Fibroblast of villous mesenchyme (primary cell): ENCODE data around the gene XPO1. TPM values are rescaled to one million over a fixed set of nuclear protein-coding genes. Genes with fewer than 3 reads are reported as not detected.
"Not testable (repeated sequence)": the region's sequence is repeated elsewhere in the genome, so short reads cannot be mapped to it uniquely, and the experiment has no call there.

ENCODE experiments used
- DNase-seq: peaks from one replicate; pipeline ENCODE4 v3.0.0-alpha.2; 2010; ENCODE audit warnings: low read depth
- H3K4me3 ChIP-seq: 2 replicates; pipeline ENCODE4 v1.5.1; 2011; ENCODE audit warnings: low read depth, mild to moderate bottlenecking, low read length
- total RNA-seq: library from RNA; depleted of rRNA; stranded (reverse); fragments of >200 nt; gene quantifications from 2 replicates; pipeline ENCODE4 v1.2.3, GENCODE V29; 2012
- TF ChIP-seq, protein P1 (sequence below): IDR thresholded peaks from 2 replicates; pipeline ENCODE4 v1.5.1; 2012; ENCODE audit warnings: low read depth, mild to moderate bottlenecking, low read length; ENCODE audit not compliant: insufficient read depth

XPO1 gene
- total RNA-seq, 1 donor, result 282 TPM

DNA sequence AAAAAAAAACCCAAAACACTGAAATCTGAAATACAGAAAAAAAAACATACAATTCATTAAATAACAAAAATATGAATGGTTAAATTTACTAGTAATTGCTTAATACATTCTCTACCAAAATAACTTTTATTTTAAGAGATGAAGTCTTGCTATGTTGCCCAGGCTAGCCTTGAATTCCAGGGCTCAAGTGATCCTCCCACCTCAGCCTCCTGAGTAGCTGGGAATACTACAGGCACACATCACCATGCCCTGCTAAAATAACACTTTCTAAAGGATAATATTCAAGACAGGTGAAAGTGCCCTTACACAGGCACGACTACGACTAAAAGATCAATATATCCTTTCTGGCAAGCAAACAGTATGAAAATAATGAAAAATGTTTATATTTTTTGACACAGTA lies 76.8 kb downstream of the XPO1 start:
- TF ChIP-seq, protein P1, sequence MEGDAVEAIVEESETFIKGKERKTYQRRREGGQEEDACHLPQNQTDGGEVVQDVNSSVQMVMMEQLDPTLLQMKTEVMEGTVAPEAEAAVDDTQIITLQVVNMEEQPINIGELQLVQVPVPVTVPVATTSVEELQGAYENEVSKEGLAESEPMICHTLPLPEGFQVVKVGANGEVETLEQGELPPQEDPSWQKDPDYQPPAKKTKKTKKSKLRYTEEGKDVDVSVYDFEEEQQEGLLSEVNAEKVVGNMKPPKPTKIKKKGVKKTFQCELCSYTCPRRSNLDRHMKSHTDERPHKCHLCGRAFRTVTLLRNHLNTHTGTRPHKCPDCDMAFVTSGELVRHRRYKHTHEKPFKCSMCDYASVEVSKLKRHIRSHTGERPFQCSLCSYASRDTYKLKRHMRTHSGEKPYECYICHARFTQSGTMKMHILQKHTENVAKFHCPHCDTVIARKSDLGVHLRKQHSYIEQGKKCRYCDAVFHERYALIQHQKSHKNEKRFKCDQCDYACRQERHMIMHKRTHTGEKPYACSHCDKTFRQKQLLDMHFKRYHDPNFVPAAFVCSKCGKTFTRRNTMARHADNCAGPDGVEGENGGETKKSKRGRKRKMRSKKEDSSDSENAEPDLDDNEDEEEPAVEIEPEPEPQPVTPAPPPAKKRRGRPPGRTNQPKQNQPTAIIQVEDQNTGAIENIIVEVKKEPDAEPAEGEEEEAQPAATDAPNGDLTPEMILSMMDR, result no peak
- no peak for DNase-seq
- no peak overlapping the region for H3K4me3 ChIP-seq

DNA sequence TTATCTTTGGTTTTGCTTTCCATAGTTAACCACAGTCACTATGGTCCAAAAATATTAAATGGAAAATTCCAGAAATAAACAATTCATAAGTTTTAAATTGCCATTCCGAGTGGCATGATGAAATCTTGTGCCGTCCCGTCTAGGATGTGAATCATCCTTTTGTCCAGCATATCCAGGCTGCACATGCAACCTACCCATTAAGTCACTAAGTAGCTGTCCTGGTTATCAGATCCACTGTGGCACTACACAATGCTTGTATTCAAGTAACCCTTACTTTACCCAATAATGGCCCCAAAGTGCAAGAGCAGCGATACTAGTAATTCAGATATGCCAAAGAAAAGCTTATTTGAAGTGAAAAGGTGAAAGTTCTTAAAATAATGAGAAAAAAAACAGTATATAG lies 78.0 kb downstream of the XPO1 start:
- DNase-seq, result peak; percentile 87
- TF ChIP-seq, protein P1, result no peak
- H3K4me3 ChIP-seq, result no peak overlapping the region

DNA sequence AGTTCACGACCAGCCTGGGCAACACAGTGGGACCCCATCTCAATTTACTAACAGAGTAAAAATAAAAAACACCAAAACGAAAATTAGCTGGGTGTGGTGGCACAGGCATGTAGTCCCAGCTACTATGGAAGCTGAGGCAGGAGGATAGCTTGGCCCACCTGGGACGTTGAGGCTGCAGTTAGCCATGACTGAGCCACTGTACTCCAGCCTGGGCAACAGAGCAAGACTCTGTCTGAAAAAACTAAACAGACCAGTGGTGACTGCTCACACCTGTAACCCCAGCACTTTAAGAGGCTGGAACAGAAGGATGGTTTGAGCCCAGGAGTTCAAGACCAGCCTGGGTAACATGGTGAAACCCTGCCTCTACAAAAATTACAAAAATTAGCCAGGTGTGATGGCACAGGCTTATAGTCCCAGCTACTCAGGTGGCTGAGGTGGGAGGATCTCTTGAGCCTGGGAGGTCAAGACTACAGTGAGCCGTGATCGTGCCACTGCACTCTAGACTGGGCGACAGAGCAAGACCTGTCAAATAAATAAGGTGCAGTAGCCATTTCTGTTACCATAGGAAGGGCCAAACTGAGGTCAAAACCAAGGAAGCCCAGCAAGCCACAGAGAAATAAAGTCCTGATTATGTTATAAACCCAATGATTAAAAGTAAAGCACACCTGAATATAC lies 81.3 kb downstream of the XPO1 start:
- TF ChIP-seq, protein P1, result no peak
- no peak for DNase-seq
- no peak overlapping the region for H3K4me3 ChIP-seq

DNA sequence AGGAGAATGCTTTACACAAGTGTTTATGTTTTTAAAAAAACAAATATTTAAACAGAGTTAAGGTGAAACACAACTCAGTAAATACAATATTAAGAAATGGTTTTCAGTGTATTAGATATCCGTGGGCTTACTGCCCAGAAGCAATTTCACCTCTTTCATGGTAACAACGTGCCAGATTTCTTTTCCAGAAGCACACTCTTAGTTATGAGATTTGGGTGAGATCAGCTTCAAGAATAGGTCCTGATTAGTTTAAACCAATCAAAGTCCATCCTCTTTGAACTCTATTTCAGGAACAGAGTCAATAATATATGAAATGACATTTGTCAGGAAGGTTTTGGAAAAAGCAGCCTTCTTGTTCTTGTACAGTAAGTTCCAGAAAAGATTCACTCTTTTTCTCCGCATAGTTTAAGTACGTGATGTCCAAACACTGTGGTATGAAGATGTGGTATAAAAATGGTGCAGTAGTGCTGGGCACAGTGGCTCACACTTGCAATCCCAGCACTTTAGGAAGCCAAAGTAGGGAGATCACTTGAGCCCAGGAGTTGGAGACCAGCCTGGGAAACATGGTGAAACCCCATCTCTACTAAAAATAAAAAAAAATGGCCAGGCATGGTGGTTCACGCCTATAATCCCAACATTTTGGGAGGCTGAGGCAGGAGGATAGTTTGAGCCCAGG lies 81.9 kb downstream of the XPO1 start:
- DNase-seq, result no peak
- TF ChIP-seq, protein P1, result no peak
- no peak overlapping the region for H3K4me3 ChIP-seq

DNA sequence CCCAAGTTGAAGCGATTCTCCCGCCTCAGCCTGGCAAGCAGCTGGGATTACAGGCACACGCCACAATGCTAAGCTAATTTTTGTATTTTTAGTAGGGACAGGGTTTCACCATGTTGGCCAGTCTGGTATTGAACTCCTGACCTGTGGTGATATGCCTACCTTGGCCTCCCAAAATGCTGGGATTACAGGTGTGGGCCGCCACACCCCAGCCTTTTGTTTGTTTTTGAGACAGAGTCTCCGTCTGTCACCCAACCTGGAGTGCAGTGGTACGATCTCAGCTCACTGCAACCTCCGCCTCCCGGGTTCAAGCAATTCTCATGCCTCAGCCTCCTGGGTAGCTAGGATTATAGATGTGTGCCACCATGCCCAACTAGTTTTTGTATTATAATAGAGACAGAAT lies 83.2 kb downstream of the XPO1 start:
- H3K4me3 ChIP-seq, DNase-seq: not testable (repeated sequence)

DNA sequence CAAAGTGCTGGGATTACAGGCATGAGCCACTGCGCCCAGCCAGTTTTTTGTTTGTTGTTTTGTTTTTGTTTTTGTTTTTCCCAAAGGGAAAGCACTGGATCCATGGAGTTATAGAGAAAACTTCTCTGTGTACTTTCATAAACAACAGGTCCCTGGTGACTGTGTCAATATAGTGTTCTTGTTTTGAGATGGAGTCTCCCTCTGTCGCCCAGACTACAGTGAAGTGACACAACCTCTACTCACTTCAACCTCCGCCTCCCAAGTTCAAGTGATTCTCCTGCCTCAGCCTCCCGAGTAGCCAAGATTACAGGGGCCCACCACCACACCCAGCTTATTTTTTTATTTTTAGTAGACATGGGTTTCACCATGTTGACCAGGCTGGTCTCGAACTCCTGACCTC lies 83.8 kb downstream of the XPO1 start:
- H3K4me3 ChIP-seq, result no peak overlapping the region
- no peak for DNase-seq
- TF ChIP-seq, protein P1, result no peak

DNA sequence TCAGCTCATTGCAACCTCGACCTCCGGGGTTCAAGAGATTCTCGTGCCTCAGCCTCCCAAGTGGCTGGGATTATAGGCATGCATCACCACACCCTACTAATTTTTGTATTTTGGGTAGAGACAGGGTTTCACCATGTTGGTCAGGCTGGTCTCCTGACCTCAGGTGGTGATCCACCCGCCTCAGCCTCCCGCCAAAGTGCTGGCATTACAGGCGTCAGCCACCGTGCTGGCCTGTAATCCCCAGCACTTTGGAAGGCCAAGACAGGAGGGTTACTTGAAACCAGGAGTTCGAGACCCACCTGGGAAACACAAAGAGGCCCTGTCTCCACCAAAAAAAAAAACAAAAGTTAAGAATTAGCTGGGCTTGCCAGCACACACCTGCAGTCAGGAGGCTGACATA lies 85.8 kb downstream of the XPO1 start:
- TF ChIP-seq, protein P1, result no peak
- H3K4me3 ChIP-seq, result no peak overlapping the region
- no peak for DNase-seq
